Measurements from ENCODE around the gene KNL1.

The KNL1 gene

GRCh38 chr15:40555876-40556275 lies 38.2 kb upstream of the KNL1 start:
- H3K4me2 ChIP-seq (ENCODE audit: low read length): no peak overlapping the region
- H3K4me3 ChIP-seq (ENCODE audit: low read depth, low read length, poor library complexity, severe bottlenecking): no peak overlapping the region
- TF ChIP-seq EZH2 (IDR thresholded peaks at IDR 0.05; ENCODE audit: borderline replicate concordance, low read length): no peak
- TF ChIP-seq, protein P1, sequence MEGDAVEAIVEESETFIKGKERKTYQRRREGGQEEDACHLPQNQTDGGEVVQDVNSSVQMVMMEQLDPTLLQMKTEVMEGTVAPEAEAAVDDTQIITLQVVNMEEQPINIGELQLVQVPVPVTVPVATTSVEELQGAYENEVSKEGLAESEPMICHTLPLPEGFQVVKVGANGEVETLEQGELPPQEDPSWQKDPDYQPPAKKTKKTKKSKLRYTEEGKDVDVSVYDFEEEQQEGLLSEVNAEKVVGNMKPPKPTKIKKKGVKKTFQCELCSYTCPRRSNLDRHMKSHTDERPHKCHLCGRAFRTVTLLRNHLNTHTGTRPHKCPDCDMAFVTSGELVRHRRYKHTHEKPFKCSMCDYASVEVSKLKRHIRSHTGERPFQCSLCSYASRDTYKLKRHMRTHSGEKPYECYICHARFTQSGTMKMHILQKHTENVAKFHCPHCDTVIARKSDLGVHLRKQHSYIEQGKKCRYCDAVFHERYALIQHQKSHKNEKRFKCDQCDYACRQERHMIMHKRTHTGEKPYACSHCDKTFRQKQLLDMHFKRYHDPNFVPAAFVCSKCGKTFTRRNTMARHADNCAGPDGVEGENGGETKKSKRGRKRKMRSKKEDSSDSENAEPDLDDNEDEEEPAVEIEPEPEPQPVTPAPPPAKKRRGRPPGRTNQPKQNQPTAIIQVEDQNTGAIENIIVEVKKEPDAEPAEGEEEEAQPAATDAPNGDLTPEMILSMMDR (IDR thresholded peaks at IDR 0.05; ENCODE audit: low read length): no peak
- H4K20me1 ChIP-seq (ENCODE audit: insufficient read depth, low read length): no peaks in the 10 kb centered on the region
- H3K79me2 ChIP-seq (ENCODE audit: insufficient read depth, low read length): no peaks in the 10 kb centered on the region
- H3F3A ChIP-seq (ENCODE audit: insufficient read depth, low read length): no peaks in the 10 kb centered on the region
- H3K9me2 ChIP-seq (ENCODE audit: low read depth, low read length): no peaks in the 10 kb centered on the region
- H3K27ac ChIP-seq (ENCODE audit: low read depth, low read length, poor library complexity, severe bottlenecking): no peak overlapping the region
- H3K4me1 ChIP-seq (ENCODE audit: insufficient read depth, low read length, severe bottlenecking): peaks cover 23% of the 10 kb centered on the region
- peaks cover 46% of the 10 kb centered on the region for H3K36me3 ChIP-seq (ENCODE audit: insufficient read depth, low read length)
- H3K9me3 ChIP-seq (ENCODE audit: low read length): no peaks in the 10 kb centered on the region
- no peak overlapping the region for H3K9ac ChIP-seq (ENCODE audit: low read length)
- H3K27me3 ChIP-seq (ENCODE audit: insufficient read depth, low read length): no peaks in the 10 kb centered on the region
- H2AFZ ChIP-seq (ENCODE audit: low read length): no peak overlapping the region

- no peak overlapping the region for H3K4me3 ChIP-seq (ENCODE audit: low read depth, low read length, poor library complexity, severe bottlenecking)
- H3K9me3 ChIP-seq (ENCODE audit: low read length): no peaks in the 10 kb centered on the region
- TF ChIP-seq, protein P1 (IDR thresholded peaks at IDR 0.05; ENCODE audit: low read length): no peak
- TF ChIP-seq EZH2 (IDR thresholded peaks at IDR 0.05; ENCODE audit: borderline replicate concordance, low read length): no peak
- H3K27ac ChIP-seq (ENCODE audit: low read depth, low read length, poor library complexity, severe bottlenecking): no peak overlapping the region
- H3K27me3 ChIP-seq (ENCODE audit: insufficient read depth, low read length): no peaks in the 10 kb centered on the region
- no peak overlapping the region for H3K9ac ChIP-seq (ENCODE audit: low read length)
- H3K79me2 ChIP-seq (ENCODE audit: insufficient read depth, low read length): no peaks in the 10 kb centered on the region
- H4K20me1 ChIP-seq (ENCODE audit: insufficient read depth, low read length): no peaks in the 10 kb centered on the region
- no peak overlapping the region for H2AFZ ChIP-seq (ENCODE audit: low read length)
- no peaks in the 10 kb centered on the region for H3K9me2 ChIP-seq (ENCODE audit: low read depth, low read length)
- peaks cover 17% of the 10 kb centered on the region for H3K4me1 ChIP-seq (ENCODE audit: insufficient read depth, low read length, severe bottlenecking)
- H3K36me3 ChIP-seq (ENCODE audit: insufficient read depth, low read length): peaks cover 53% of the 10 kb centered on the region
- no peaks in the 10 kb centered on the region for H3F3A ChIP-seq (ENCODE audit: insufficient read depth, low read length)
- H3K4me2 ChIP-seq (ENCODE audit: low read length): no peak overlapping the region
Measured at GRCh38 chr15:40558952-40559742, 34.9 kb upstream of the KNL1 start.

- no peak overlapping the region for H3K4me2 ChIP-seq (ENCODE audit: low read length)
Measured at GRCh38 chr15:40562691-40563090, 31.4 kb upstream of the KNL1 start.

More at GRCh38 chr15:40562691-40563090, 31.4 kb upstream of the KNL1 start:
- Histone ChIP-seq H3K9ac (ENCODE audit: low read length) (no peak overlapping the region), H3K36me3 (ENCODE audit: insufficient read depth, low read length) (peaks cover 25% of the 10 kb centered on the region; the same call in 1 of the 2 replicates), H3K9me2 (ENCODE audit: low read depth, low read length) (no peaks in the 10 kb centered on the region), H3K79me2 (ENCODE audit: insufficient read depth, low read length) (no peaks in the 10 kb centered on the region), H3K4me1 (ENCODE audit: insufficient read depth, low read length, severe bottlenecking) (peaks cover 29% of the 10 kb centered on the region), H3K27me3 (ENCODE audit: insufficient read depth, low read length) (no peaks in the 10 kb centered on the region), H3K4me3 (ENCODE audit: low read depth, low read length, poor library complexity, severe bottlenecking) (no peak overlapping the region), H3K9me3 (ENCODE audit: low read length) (no peaks in the 10 kb centered on the region), H3K27ac (ENCODE audit: low read depth, low read length, poor library complexity, severe bottlenecking) (no peak overlapping the region), H3F3A (ENCODE audit: insufficient read depth, low read length) (no peaks in the 10 kb centered on the region), H2AFZ (ENCODE audit: low read length) (no peak overlapping the region), H4K20me1 (ENCODE audit: insufficient read depth, low read length) (no peaks in the 10 kb centered on the region)
- TF ChIP-seq EZH2 (IDR thresholded peaks at IDR 0.05; ENCODE audit: borderline replicate concordance, low read length): no peak
- TF ChIP-seq, protein P1 (IDR thresholded peaks at IDR 0.05; ENCODE audit: low read length): no peak
